AG10803 (cell line): ENCODE measurements around the gene CTRL.

Experiments
- DNase-seq: peaks from one replicate; pipeline ENCODE4 v3.0.0; 2010; ENCODE audit warnings: low read depth
- H3K4me3 ChIP-seq: 2 replicates; pipeline ENCODE4 v1.5.1; 2011; ENCODE audit warnings: mild to moderate bottlenecking, low read length, control low read depth
- CTCF ChIP-seq: conservative IDR thresholded peaks from 2 replicates; pipeline ENCODE4 v1.5.1; 2011; ENCODE audit warnings: mild to moderate bottlenecking, low read length, control low read depth, inconsistent platforms

The CTRL gene

GRCh38 chr16:67949645-67950044, 18.0 kb upstream of the CTRL start:
- TF ChIP-seq CTCF = no peak
- no peak for DNase-seq
- H3K4me3 ChIP-seq = no peak overlapping the region

- TF ChIP-seq CTCF = no peak
- no peak for DNase-seq
These were observed 16.4 kb upstream of the CTRL start for GRCh38 chr16:67948015-67948414.

GRCh38 chr16:67946966-67947558, 15.4 kb upstream of the CTRL start:
- no peak for TF ChIP-seq CTCF
- DNase-seq = no peak
- no peak overlapping the region for H3K4me3 ChIP-seq

More at GRCh38 chr16:67948015-67948414, 16.4 kb upstream of the CTRL start:
- no peak overlapping the region for H3K4me3 ChIP-seq

- no peak for DNase-seq
- no peak for TF ChIP-seq CTCF
- H3K4me3 ChIP-seq = no peak overlapping the region
These were observed 14.5 kb upstream of the CTRL start for GRCh38 chr16:67946128-67946569.

GRCh38 chr16:67945392-67945933, 13.8 kb upstream of the CTRL start:
- TF ChIP-seq CTCF = no peak
- H3K4me3 ChIP-seq = no peak overlapping the region
- no peak for DNase-seq

GRCh38 chr16:67944690-67945391, 13.2 kb upstream of the CTRL start:
- no peak for TF ChIP-seq CTCF
- DNase-seq = no peak
- no peak overlapping the region for H3K4me3 ChIP-seq
